ENCODE data around the gene CD83. TPM values are rescaled to one million over a fixed set of nuclear protein-coding genes. Genes with fewer than 3 reads are reported as not detected.

The CD83 gene
- total RNA-seq, 1 donor from 2014 or later: 1.3 TPM

DNA sequence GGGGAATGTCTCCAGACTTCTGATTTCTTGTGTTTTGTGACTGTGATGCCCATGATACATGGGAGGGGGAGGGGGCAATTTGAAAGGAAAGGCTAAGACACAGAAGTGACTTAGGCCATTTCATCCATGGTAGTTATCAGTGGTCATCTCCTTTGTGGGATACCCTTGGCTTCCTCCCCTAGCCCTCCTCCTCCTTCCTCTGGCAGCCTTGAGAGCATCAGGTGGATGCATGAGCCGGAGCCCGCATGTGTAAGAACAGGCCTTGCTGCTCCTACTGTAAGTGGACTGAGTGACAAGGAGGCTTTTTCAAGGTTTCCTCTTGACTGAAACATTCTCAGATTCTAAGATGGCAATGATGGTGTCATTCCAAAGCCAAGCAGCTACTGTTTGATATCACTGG lies 874 bp downstream of the CD83 start:
- intact Hi-C loops (cut with DNase I): no loop called here
- DNase-seq (ENCODE audit: missing footprints) (no peak), ATAC-seq (no peak)

DNA sequence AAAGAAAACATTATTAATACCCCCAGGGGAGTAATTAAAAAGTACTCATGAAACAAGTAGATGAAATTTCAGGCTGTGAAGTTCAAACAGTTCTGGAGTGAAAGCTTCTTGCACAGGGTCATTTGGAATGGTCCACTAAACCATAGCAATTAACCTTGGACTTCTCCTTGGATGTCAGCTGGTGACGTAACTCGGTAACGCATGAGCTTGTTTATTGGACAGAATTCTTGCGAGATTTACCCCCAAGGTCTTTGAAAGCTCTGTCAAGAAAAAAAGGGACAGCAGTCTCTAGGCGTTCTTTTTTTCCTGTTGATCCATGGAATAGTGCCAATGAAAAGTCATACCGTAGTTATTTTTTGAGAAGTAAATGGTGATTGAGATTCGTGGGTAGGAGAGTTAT lies 2.2 kb downstream of the CD83 start:
- intact Hi-C loops (cut with DNase I): no loop called here
- ATAC-seq: no peak
- DNase-seq (ENCODE audit: missing footprints): no peak

DNA sequence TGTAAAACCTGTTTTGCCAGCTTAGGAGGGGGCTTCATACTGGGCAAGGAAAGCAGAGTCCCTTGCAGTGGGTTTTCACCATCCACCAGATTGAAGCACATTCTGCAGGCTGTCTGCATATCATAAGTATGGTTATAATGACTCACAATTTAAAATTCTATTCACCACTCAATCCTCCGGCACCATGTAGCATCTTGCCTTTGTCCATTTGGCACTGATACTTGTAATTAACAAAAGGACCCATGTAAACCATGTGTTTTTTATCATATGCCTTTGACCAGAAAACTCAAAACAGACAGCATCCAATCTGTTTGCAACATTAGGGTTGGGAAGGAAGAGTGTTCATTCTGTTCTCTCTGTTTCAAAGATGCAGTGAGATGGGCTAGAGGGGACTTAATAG lies 3.0 kb downstream of the CD83 start:
- DNase-seq (ENCODE audit: missing footprints): no peak
- intact Hi-C loops (cut with DNase I): no loop called here
- ATAC-seq: no peak

GRCh38 chr6:14121936-14122344 lies 4.4 kb downstream of the CD83 start:
- intact Hi-C loops (cut with DNase I): no loop called here
- peak; percentile 48 for ATAC-seq
- no peak for DNase-seq (ENCODE audit: missing footprints)

DNA sequence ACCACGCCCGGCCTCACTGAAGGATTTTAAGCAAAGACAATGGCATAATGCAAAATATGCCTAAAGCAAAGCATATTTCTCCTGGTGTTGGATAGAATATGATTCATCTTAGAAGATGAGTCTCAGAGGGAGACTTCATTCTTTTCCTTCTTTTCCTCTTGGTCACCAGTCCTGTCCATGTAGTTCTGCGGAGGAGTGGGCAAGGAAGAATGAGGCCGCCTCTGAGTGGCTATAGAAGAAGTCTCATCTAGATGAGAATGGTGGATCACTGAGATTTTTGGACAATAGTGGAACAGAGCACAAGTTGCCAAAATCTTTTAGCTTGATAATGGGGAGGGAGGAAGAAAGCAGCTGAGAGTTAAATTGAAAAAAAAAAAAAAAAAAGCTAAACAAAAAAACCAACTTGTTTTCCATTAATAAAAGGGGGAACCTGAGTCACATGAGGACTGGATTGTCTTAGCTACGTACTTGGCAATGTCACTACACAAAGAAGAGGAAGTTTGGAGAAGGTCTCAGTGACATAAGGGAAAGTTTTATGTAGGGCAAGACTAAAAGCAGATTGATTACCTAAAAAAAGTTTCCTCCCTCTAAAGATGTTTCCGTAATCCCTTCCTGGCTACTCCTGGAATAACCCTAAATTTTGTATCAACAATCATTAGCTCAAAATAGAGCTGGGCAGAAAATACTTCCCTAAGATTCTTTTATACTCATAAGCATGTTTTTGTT lies 6.0 kb downstream of the CD83 start:
- ATAC-seq (peak; percentile 29), DNase-seq (ENCODE audit: missing footprints) (no peak)
- intact Hi-C loops (cut with DNase I): no loop called here

- ATAC-seq: no peak
- no peak for DNase-seq (ENCODE audit: missing footprints)
Observed at GRCh38 chr6:14125346-14125745, 7.8 kb downstream of the CD83 start.

DNA sequence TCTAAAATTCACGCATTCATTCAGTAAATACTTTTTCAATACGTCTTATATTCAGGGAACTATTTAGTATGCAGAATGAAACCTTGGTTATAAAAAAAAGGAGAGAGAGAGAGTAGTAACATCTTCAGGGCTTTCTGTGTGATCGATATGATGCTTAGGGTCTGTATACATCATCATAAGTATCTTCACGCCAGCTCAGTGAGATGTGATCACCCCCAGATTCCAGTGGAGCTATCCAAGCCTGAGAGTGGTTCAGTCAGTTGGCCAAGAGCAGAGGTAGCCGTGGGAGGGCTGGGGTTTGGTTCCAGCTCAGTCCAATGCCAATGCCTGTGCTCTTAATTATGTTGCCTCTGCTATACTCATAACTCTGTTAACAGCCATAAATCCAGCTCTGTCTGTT lies 8.6 kb downstream of the CD83 start:
- ATAC-seq (no peak), DNase-seq (ENCODE audit: missing footprints) (no peak)
- intact Hi-C loops (cut with DNase I): no loop called here

More at GRCh38 chr6:14125346-14125745, 7.8 kb downstream of the CD83 start:
- intact Hi-C loops (cut with DNase I): no loop called here

- no peak for ATAC-seq
- intact Hi-C loops (cut with DNase I): no loop called here
- no peak for DNase-seq (ENCODE audit: missing footprints)
Observed at GRCh38 chr6:14127611-14128010, 10.0 kb downstream of the CD83 start.

DNA sequence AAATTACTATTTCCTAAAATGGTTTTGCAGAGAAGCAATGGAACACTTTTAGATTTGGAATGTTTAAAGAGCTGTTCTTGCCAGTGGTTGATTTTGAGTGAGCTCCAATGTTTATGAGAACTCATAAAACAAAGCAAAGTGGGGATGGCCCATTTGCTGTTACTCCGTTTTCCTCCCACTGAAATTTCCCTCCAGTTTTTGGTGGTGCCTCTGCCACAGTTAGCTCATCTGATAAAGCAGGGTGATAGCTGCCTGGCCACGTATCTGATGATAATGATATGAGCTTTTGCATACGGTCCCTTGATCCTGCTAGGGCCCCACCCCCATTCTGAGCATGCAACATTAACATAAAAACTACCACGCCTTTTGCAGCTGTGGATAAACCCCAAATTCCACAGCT lies 10.4 kb downstream of the CD83 start:
- DNase-seq (ENCODE audit: missing footprints) (no peak), ATAC-seq (no peak)
- intact Hi-C loops (cut with DNase I): no loop called here

DNA sequence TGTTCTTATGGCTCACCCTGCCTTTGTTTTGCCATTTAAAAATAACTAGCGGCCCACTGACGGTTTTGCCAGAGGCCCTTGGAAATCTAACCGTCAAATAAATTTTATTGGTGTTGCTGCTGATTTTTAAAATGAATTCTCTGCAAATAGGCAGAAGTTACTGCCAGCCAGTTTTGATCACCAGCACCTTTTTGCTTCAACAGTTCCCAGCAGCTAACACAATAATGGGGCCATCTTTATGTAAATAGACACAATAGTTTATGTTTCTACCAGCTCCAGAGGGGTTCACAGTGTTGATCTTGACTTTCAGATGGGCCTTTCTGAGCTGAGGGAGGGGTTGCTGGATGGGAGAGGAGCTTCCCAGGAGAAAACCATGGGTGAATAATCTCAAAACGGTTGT lies 11.2 kb downstream of the CD83 start:
- intact Hi-C loops (cut with DNase I): no loop called here
- no peak for ATAC-seq
- DNase-seq (ENCODE audit: missing footprints): no peak

DNA sequence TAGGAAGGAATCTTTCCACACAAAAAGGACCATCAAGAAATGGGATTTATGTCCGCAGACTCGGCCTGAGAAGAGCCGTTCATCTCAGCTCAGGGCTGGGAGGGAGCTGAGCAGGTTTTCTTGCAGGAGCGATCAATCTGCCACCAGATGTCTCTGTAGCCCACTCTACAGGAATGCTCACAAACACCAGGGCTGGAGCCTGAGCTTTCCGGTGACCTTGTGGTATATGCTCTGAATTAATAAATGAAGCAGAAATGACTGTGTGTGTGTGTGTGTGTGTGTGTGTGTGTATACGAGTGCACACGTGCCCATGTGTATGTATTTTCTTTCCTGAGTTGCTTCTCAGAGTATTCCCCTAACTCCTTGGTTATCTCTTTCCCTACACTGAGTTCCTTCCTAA lies 12.0 kb downstream of the CD83 start:
- peak; percentile 94 for ATAC-seq
- intact Hi-C loops (cut with DNase I): no loop called here
- no peak for DNase-seq (ENCODE audit: missing footprints)

- ATAC-seq: no peak
- no peak for DNase-seq (ENCODE audit: missing footprints)
- intact Hi-C loops (cut with DNase I): loop anchor here (5.0 to 10.0 kb wide), 2 partner anchors 1364 to 1492 kb away; no protein-coding TSS in a partner anchor
Observed at GRCh38 chr6:14130435-14131075, 13.0 kb downstream of the CD83 start.

DNA sequence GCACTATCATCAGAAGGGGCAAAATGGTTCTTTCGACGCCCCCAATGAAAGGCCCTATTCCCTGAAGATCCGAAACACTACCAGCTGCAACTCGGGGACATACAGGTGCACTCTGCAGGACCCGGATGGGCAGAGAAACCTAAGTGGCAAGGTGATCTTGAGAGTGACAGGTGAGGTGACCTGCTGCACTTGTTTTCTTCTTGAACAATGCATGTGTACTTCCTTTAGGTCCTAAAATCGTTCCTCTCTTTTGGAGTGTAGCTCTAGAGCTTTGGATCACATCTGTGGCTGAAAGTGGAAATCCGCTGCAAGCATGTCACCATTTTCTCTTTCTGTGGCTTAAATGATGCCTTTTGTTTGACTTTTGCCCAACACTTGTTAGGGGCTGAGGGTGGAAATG lies 14.0 kb downstream of the CD83 start:
- DNase-seq (ENCODE audit: missing footprints) (no peak), ATAC-seq (no peak)
- intact Hi-C loops (cut with DNase I): loop anchor here (5.0 to 10.0 kb wide), 2 partner anchors 1363 to 1491 kb away; no protein-coding TSS in a partner anchor

- DNase-seq (ENCODE audit: missing footprints) (no peak), ATAC-seq (no peak)
- intact Hi-C loops (cut with DNase I): loop anchor here (5.0 to 10.0 kb wide), 2 partner anchors 1362 to 1490 kb away; no protein-coding TSS in a partner anchor
Observed at GRCh38 chr6:14132244-14132920, 14.8 kb downstream of the CD83 start.

DNA sequence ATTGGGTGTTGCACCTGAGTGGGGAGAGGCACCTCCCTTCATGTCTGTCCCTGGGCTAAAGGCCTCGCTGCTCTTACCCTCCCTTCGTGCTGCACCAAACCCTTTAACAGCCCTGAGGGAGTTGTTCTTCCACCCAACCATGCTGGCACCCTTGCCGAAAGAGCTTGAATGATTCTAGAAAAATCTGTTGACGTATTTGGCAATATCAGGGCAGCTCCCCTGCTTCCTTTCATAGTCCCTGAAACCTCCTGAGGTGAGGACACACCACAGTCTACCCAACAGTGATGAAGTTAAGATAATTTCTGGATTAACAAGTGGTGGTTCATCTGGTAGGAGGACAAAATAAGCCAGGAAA lies 15.3 kb downstream of the CD83 start:
- intact Hi-C loops (cut with DNase I): loop anchor here (5.0 to 10.0 kb wide), 2 partner anchors 1362 to 1489 kb away; no protein-coding TSS in a partner anchor
- DNase-seq (ENCODE audit: missing footprints): no peak
- no peak for ATAC-seq

DNA sequence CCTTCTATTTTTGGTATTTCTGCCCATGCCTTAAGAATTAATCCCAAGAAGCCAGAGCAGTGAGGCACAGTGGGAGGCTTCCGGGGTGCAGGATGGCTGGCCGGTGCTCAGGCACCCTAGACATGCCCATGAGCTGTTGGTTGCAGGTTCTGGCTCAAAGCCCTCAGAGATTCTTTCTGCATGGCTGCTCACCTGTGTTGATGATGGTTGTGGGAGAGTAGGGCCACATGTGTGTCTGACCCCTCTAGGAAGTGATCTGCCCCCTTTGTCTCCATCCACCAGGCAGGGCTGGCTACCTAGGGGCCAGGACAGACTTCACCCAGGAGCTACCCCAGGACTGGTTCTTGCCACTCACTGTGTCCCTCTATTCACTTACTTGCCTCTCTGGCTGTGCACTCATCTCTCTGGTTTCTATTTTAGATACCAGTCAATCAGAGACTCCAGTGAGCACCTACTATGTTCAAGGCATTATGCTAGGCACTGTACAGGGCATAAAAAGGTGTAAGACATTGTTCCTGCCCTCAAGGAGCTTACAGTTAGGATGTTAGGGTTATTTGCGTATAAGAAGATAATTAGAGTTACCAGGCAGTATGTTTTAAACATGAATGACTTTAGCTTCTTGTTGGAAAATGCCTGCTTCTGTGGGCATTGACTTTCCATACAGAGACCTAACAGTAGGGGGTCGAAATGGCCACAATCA lies 16.8 kb downstream of the CD83 start:
- intact Hi-C loops (cut with DNase I): loop anchor here (5.0 to 10.0 kb wide), 2 partner anchors 1360 to 1488 kb away; no protein-coding TSS in a partner anchor

GRCh38 chr6:14135893-14136539 lies 18.4 kb downstream of the CD83 start:
- ATAC-seq (no peak), DNase-seq (ENCODE audit: missing footprints) (no peak)
- intact Hi-C loops (cut with DNase I): loop anchor here (10.0 kb wide), 1 partner anchor 1359 kb away; no protein-coding TSS in a partner anchor

More for the DNA sequence above, 16.8 kb downstream of the CD83 start:
- ATAC-seq (no peak), DNase-seq (ENCODE audit: missing footprints) (no peak)

GRCh38 chr6:14138701-14139215 lies 21.2 kb downstream of the CD83 start:
- intact Hi-C loops (cut with DNase I): loop anchor here (10.0 kb wide), 1 partner anchor 1356 kb away; no protein-coding TSS in a partner anchor
- no peak for DNase-seq (ENCODE audit: missing footprints)
- no peak for ATAC-seq

Measured in Right ventricle myocardium inferior (tissue), 1 donor.